Measurements from ENCODE around the gene PRDM5. TPM values are rescaled to one million over a fixed set of nuclear protein-coding genes. Genes with fewer than 3 reads are reported as not detected.

PRDM5 gene
- total RNA-seq, 1 experiment from 2014 or later, result 7.1 TPM

DNA sequence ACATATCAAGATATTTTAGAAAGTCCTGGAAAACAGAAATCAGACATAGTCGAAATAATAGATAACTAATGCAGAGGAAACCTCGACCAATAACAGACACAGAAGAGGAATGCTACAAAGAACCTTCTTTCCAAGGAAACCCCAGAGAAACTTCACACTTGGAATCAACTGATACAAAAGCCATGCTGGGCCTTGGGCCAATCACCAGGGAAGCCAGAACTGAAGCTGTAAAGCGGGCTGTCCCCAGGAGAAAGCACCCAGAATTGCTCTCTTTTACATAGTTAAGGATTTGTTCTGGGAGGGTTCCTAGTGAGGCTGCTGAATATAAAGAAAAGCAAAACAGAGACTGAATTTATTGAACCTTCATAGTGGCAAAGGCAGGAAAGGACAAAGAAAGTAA lies 100.5 kb downstream of the PRDM5 start:
- H3K36me3 ChIP-seq (ENCODE audit: insufficient read depth, low read length, poor library complexity, severe bottlenecking), result no peaks in the 10 kb centered on the region
- no peaks in the 10 kb centered on the region for H3K27me3 ChIP-seq (replicated peaks; ENCODE audit: insufficient read depth, low read depth, low read length, poor library complexity)
- POLR2A ChIA-PET (ENCODE audit: low non-redundant PET), result no interaction called here
- no peaks in the 10 kb centered on the region for H3K9me3 ChIP-seq (ENCODE audit: low read depth, low read length, poor library complexity, severe bottlenecking)
- TF ChIP-seq EZH2 (IDR thresholded peaks at IDR 0.05; ENCODE audit: borderline replicate concordance, low read depth, low read length, poor library complexity, severe bottlenecking), result no peak
- TF ChIP-seq, protein P1, sequence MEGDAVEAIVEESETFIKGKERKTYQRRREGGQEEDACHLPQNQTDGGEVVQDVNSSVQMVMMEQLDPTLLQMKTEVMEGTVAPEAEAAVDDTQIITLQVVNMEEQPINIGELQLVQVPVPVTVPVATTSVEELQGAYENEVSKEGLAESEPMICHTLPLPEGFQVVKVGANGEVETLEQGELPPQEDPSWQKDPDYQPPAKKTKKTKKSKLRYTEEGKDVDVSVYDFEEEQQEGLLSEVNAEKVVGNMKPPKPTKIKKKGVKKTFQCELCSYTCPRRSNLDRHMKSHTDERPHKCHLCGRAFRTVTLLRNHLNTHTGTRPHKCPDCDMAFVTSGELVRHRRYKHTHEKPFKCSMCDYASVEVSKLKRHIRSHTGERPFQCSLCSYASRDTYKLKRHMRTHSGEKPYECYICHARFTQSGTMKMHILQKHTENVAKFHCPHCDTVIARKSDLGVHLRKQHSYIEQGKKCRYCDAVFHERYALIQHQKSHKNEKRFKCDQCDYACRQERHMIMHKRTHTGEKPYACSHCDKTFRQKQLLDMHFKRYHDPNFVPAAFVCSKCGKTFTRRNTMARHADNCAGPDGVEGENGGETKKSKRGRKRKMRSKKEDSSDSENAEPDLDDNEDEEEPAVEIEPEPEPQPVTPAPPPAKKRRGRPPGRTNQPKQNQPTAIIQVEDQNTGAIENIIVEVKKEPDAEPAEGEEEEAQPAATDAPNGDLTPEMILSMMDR (conservative IDR thresholded peaks at IDR 0.05; ENCODE audit: low read depth, low read length), result no peak
- intact Hi-C loops (cut with micrococcal nuclease; ENCODE audit: unreplicated experiment), result no loop called here
- BruUV-seq (replicated peaks), result no TSS peak
- H3K4me3 ChIP-seq (ENCODE audit: low read depth, low read length, poor library complexity, severe bottlenecking), result no peak overlapping the region
- H3K27ac ChIP-seq (ENCODE audit: low read depth, low read length, poor library complexity, severe bottlenecking), result no peak overlapping the region
- no peaks in the 10 kb centered on the region for H3K4me1 ChIP-seq (ENCODE audit: insufficient read depth, low read length, poor library complexity, severe bottlenecking)
- CTCF ChIA-PET, result no interaction called here
- DNase-seq (ENCODE audit: low spot score), result no peak

DNA sequence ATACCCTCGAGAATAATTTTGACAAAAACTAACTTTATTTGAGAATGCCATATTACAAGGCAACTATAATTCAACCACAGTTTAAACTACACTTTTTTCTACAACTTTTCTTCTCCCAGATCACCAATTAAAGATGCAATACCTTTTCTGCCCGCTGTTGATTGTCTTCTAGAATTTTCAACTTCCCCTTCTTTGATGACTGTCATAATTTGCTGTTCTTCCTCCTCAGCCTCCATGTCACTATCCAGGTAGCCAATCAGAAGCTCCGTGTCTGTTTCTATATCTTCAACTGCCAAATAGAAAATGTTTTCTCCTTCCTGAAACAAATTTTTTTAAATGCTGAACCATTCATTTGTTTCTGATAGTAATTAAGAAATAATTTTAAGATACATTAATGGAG lies 101.5 kb downstream of the PRDM5 start:
- Histone ChIP-seq H3K36me3 (ENCODE audit: insufficient read depth, low read length, poor library complexity, severe bottlenecking) (no peaks in the 10 kb centered on the region), H3K4me3 (ENCODE audit: low read depth, low read length, poor library complexity, severe bottlenecking) (no peak overlapping the region), H3K9me3 (ENCODE audit: low read depth, low read length, poor library complexity, severe bottlenecking) (no peaks in the 10 kb centered on the region), H3K27me3 (replicated peaks; ENCODE audit: insufficient read depth, low read depth, low read length, poor library complexity) (no peaks in the 10 kb centered on the region), H3K27ac (ENCODE audit: low read depth, low read length, poor library complexity, severe bottlenecking) (no peak overlapping the region), H3K4me1 (ENCODE audit: insufficient read depth, low read length, poor library complexity, severe bottlenecking) (no peaks in the 10 kb centered on the region)
- TF ChIP-seq, protein P1 (conservative IDR thresholded peaks at IDR 0.05; ENCODE audit: low read depth, low read length), result no peak
- TF ChIP-seq EZH2 (IDR thresholded peaks at IDR 0.05; ENCODE audit: borderline replicate concordance, low read depth, low read length, poor library complexity, severe bottlenecking), result no peak
- BruUV-seq (replicated peaks), result no TSS peak
- POLR2A ChIA-PET (ENCODE audit: low non-redundant PET), result no interaction called here
- intact Hi-C loops (cut with micrococcal nuclease; ENCODE audit: unreplicated experiment), result no loop called here
- DNase-seq (ENCODE audit: low spot score), result no peak
- CTCF ChIA-PET, result no interaction called here

DNA sequence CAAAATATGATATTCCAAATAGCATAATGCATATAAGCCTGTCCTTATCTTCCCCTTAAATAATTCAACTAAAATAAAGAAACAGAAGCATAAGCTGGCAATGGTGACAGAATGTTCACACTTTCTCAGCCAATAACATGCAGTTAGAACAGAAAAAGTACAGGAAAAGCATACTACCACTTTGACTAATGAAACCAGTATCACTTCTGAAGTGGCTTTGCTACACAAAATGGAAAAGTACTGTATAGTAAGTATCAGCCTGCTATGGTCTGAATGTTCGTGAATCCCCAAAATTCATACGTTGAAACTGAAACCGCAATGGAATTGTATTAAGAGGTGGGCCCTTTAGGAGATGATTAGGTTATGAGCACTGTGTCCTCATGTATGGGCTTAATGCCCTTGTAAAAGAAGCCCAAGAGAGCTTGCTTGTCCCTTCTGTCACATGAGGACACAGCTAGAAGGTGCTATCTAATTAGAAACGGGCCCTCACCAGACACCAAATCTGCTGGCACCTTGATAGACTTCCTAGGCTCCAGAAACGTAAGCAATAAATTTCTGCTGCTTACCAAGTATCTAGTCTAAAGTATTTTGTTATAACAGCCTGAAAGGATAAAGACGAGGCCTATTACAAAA lies 102.6 kb downstream of the PRDM5 start:
- BruUV-seq (replicated peaks), result no TSS peak
- no peak overlapping the region for H3K4me3 ChIP-seq (ENCODE audit: low read depth, low read length, poor library complexity, severe bottlenecking)
- intact Hi-C loops (cut with micrococcal nuclease; ENCODE audit: unreplicated experiment), result no loop called here

More for the DNA sequence above, 102.6 kb downstream of the PRDM5 start:
- no peaks in the 10 kb centered on the region for H3K9me3 ChIP-seq (ENCODE audit: low read depth, low read length, poor library complexity, severe bottlenecking)
- H3K36me3 ChIP-seq (ENCODE audit: insufficient read depth, low read length, poor library complexity, severe bottlenecking), result no peaks in the 10 kb centered on the region
- TF ChIP-seq, protein P1 (conservative IDR thresholded peaks at IDR 0.05; ENCODE audit: low read depth, low read length), result no peak
- no peak for TF ChIP-seq EZH2 (IDR thresholded peaks at IDR 0.05; ENCODE audit: borderline replicate concordance, low read depth, low read length, poor library complexity, severe bottlenecking)
- no peaks in the 10 kb centered on the region for H3K4me1 ChIP-seq (ENCODE audit: insufficient read depth, low read length, poor library complexity, severe bottlenecking)
- H3K27ac ChIP-seq (ENCODE audit: low read depth, low read length, poor library complexity, severe bottlenecking), result no peak overlapping the region
- CTCF ChIA-PET, result no interaction called here
- no peaks in the 10 kb centered on the region for H3K27me3 ChIP-seq (replicated peaks; ENCODE audit: insufficient read depth, low read depth, low read length, poor library complexity)
- DNase-seq (ENCODE audit: low spot score), result no peak
- POLR2A ChIA-PET (ENCODE audit: low non-redundant PET), result no interaction called here

Measured in A673 (cell line).